ENCODE data around the gene TSPYL6.

DNA sequence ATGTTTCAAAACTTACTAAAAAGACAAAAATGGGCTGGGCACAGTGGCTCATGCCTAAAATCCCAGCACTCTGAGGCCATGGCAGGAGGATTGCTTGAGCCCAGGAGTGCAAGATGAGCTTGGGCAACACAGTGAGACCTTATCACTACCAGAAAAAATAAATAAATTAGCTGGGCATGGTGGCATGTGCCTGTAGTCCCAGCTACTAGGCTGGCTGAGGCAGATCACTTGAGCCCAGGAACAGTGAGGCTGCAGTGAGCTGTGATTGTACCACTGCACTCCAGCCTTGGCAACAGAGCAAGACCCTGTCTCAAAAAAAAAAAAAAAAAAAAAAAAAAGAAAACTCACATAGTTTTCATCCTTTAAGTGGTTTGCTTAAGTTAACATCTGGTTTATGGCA lies 6.4 kb downstream of the TSPYL6 start:
- TF ChIP-seq, protein P1, sequence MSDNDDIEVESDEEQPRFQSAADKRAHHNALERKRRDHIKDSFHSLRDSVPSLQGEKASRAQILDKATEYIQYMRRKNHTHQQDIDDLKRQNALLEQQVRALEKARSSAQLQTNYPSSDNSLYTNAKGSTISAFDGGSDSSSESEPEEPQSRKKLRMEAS (IDR thresholded peaks at IDR 0.05) = no peak
- TF ChIP-seq, protein P2, sequence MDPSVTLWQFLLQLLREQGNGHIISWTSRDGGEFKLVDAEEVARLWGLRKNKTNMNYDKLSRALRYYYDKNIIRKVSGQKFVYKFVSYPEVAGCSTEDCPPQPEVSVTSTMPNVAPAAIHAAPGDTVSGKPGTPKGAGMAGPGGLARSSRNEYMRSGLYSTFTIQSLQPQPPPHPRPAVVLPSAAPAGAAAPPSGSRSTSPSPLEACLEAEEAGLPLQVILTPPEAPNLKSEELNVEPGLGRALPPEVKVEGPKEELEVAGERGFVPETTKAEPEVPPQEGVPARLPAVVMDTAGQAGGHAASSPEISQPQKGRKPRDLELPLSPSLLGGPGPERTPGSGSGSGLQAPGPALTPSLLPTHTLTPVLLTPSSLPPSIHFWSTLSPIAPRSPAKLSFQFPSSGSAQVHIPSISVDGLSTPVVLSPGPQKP (IDR thresholded peaks at IDR 0.05; ENCODE audit: low read depth, low read length) = no peak
- TF ChIP-seq CEBPB (IDR thresholded peaks at IDR 0.05) (no peak), RAD21 (conservative IDR thresholded peaks at IDR 0.05 in 1 of 2, IDR thresholded peaks at IDR 0.05 in 1 of 2) (no peak), POLR2A (IDR thresholded peaks at IDR 0.05; ENCODE audit: low read length) (no peak)
- TF ChIP-seq, protein P3, sequence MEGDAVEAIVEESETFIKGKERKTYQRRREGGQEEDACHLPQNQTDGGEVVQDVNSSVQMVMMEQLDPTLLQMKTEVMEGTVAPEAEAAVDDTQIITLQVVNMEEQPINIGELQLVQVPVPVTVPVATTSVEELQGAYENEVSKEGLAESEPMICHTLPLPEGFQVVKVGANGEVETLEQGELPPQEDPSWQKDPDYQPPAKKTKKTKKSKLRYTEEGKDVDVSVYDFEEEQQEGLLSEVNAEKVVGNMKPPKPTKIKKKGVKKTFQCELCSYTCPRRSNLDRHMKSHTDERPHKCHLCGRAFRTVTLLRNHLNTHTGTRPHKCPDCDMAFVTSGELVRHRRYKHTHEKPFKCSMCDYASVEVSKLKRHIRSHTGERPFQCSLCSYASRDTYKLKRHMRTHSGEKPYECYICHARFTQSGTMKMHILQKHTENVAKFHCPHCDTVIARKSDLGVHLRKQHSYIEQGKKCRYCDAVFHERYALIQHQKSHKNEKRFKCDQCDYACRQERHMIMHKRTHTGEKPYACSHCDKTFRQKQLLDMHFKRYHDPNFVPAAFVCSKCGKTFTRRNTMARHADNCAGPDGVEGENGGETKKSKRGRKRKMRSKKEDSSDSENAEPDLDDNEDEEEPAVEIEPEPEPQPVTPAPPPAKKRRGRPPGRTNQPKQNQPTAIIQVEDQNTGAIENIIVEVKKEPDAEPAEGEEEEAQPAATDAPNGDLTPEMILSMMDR (IDR thresholded peaks at IDR 0.05) = no peak

All from A549 (cell line).